Loucy (cell line): ENCODE results near the gene ANKRD36.
"Not testable (repeated sequence)": the region's sequence is repeated elsewhere in the genome, so short reads cannot be mapped to it uniquely, and the experiment has no call there.

Experiments
- H2AFZ ChIP-seq: fragments of 200-600 bp; sonication (generic); 2 replicates; pipeline ENCODE4 v1.6.0; 2016; ENCODE audit warnings: antibody characterized with exemption, mild to moderate bottlenecking, low read length, moderate library complexity
- H3F3A ChIP-seq: fragments of 200-600 bp; 2 replicates; pipeline ENCODE4 v1.6.0; 2016; ENCODE audit warnings: antibody characterized with exemption, low read depth, mild to moderate bottlenecking
- H3K27me3 ChIP-seq: fragments of 200-600 bp; sonication (generic); 2 replicates; pipeline ENCODE4 v1.6.1; 2014; ENCODE audit warnings: low read length, mild to moderate bottlenecking; ENCODE audit not compliant: insufficient read depth, poor library complexity, severe bottlenecking
- H3K36me3 ChIP-seq: fragments of 200-600 bp; sonication (generic); 2 replicates; pipeline ENCODE4 v1.6.1; 2016; ENCODE audit warnings: low read length; ENCODE audit not compliant: insufficient read depth
- H3K4me1 ChIP-seq: fragments of 200-600 bp; sonication (generic); 2 replicates; pipeline ENCODE4 v1.5.1; 2014; ENCODE audit warnings: low read length, mild to moderate bottlenecking; ENCODE audit not compliant: insufficient read depth, poor library complexity, severe bottlenecking
- H3K4me2 ChIP-seq: fragments of 200-600 bp; sonication (generic); 2 replicates; pipeline ENCODE4 v1.6.0; 2014; ENCODE audit warnings: antibody characterized with exemption, low read length, low read depth, mild to moderate bottlenecking; ENCODE audit not compliant: poor library complexity, severe bottlenecking
- H3K4me3 ChIP-seq: fragments of 200-600 bp; sonication (generic); 2 replicates; pipeline ENCODE4 v1.5.1; 2014; ENCODE audit warnings: low read length, mild to moderate bottlenecking, mixed read lengths; ENCODE audit not compliant: poor library complexity, severe bottlenecking
- H3K79me2 ChIP-seq: fragments of 200-600 bp; sonication (generic); 2 replicates; pipeline ENCODE4 v1.6.1; 2014; ENCODE audit warnings: low read length; ENCODE audit not compliant: insufficient read depth
- H3K9ac ChIP-seq: fragments of 200-600 bp; sonication (generic); 2 replicates; pipeline ENCODE4 v1.6.0; 2014; ENCODE audit warnings: mild to moderate bottlenecking, low read depth, low read length, moderate library complexity; ENCODE audit not compliant: poor library complexity, severe bottlenecking
- H3K9me2 ChIP-seq: fragments of 200-600 bp; sonication (generic); replicated peaks from 2 replicates; pipeline ENCODE4 v1.6.1; 2016; ENCODE audit warnings: low read depth, low read length, mixed read lengths
- H3K9me3 ChIP-seq: fragments of 200-600 bp; sonication (generic); 2 replicates; pipeline ENCODE4 v1.6.1; 2014; ENCODE audit warnings: mild to moderate bottlenecking, antibody characterized with exemption, low read length, low read depth; ENCODE audit not compliant: insufficient read depth
- H4K20me1 ChIP-seq: fragments of 200-600 bp; sonication (generic); 2 replicates; pipeline ENCODE4 v1.6.0; 2014; ENCODE audit warnings: antibody characterized with exemption, low read length, mild to moderate bottlenecking; ENCODE audit not compliant: insufficient read depth, poor library complexity, severe bottlenecking
- EZH2phosphoT487 ChIP-seq: fragments of 200-600 bp; IDR thresholded peaks from 2 replicates; pipeline ENCODE4 v1.6.1; 2018; ENCODE audit warnings: antibody characterized with exemption, mild to moderate bottlenecking, moderate library complexity, borderline replicate concordance
- TF ChIP-seq, protein P1 (sequence below): fragments of 200-600 bp; sonication (generic); conservative IDR thresholded peaks from 2 replicates; pipeline ENCODE4 v1.5.1; 2014; ENCODE audit warnings: mild to moderate bottlenecking, antibody characterized with exemption, low read length

ANKRD36 gene

GRCh38 chr2:97113050-97113881, at the start of gene ANKRD36:
ANKRD36 (plus strand) TSS chr2:97113153; CDS start chr2:97113740, 587 bp downstream.
- H4K20me1 ChIP-seq, H3K27me3 ChIP-seq, H3K9me3 ChIP-seq, H3K4me1 ChIP-seq, H3K9me2 ChIP-seq, H3K36me3 ChIP-seq, H3F3A ChIP-seq: not testable (repeated sequence)
- peaks cover 12% of the 10 kb centered on the region; the same call in 1 of the 2 replicates for H3K79me2 ChIP-seq
- H2AFZ ChIP-seq = peak within 1 kb of the TSS; percentile 99
- H3K4me3 ChIP-seq = peak within 1 kb of the TSS; percentile 78
- H3K4me2 ChIP-seq = peak within 1 kb of the TSS; percentile 74
- TF ChIP-seq, protein P1, sequence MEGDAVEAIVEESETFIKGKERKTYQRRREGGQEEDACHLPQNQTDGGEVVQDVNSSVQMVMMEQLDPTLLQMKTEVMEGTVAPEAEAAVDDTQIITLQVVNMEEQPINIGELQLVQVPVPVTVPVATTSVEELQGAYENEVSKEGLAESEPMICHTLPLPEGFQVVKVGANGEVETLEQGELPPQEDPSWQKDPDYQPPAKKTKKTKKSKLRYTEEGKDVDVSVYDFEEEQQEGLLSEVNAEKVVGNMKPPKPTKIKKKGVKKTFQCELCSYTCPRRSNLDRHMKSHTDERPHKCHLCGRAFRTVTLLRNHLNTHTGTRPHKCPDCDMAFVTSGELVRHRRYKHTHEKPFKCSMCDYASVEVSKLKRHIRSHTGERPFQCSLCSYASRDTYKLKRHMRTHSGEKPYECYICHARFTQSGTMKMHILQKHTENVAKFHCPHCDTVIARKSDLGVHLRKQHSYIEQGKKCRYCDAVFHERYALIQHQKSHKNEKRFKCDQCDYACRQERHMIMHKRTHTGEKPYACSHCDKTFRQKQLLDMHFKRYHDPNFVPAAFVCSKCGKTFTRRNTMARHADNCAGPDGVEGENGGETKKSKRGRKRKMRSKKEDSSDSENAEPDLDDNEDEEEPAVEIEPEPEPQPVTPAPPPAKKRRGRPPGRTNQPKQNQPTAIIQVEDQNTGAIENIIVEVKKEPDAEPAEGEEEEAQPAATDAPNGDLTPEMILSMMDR = peak; percentile 28; the same call in 1 of the 2 replicates
- peak within 1 kb of the TSS; percentile 79 for H3K9ac ChIP-seq

DNA sequence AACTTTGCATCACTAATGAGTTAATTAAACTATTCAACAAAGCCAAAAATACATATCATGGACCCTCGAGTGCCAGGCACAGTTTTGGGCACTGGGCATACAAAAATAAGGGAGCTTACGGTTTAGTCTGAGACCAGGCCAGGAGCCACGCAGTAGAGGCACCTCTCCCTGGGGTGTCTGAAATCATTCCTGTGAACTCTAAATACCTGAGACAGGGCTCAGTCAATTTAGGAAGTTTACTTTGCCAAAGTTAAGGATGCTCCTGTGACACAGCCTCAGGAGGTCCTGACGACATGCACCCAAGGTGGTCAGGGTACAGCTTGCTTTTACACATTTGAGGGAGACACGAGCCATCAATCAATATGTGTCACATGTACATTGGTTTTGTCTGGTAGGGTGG, 46.9 kb upstream of the ANKRD36 start:
- not testable (repeated sequence) for H3K9me3 ChIP-seq, H3K79me2 ChIP-seq, H2AFZ ChIP-seq, H3K4me1 ChIP-seq, H3F3A ChIP-seq, H3K36me3 ChIP-seq, H3K27me3 ChIP-seq, H3K4me3 ChIP-seq, H4K20me1 ChIP-seq, H3K4me2 ChIP-seq, H3K9ac ChIP-seq, H3K9me2 ChIP-seq

- Histone ChIP-seq H3K4me3 (no peak overlapping the region), H3K4me1 (no peaks in the 10 kb centered on the region), H3K79me2 (no peaks in the 10 kb centered on the region), H3K36me3 (no peaks in the 10 kb centered on the region), H4K20me1 (no peaks in the 10 kb centered on the region), H3F3A (no peaks in the 10 kb centered on the region), H3K9me2 (no peaks in the 10 kb centered on the region), H3K9me3 (no peaks in the 10 kb centered on the region), H2AFZ (no peak overlapping the region), H3K27me3 (no peaks in the 10 kb centered on the region), H3K9ac (no peak overlapping the region), H3K4me2 (no peak overlapping the region)
- TF ChIP-seq EZH2phosphoT487 = no peak
- TF ChIP-seq, protein P1 = no peak
Observed at GRCh38 chr2:97067279-97068004, 45.5 kb upstream of the ANKRD36 start.
